Measurements from ENCODE around the gene DSG1. TPM values are rescaled to one million over a fixed set of nuclear protein-coding genes. Genes with fewer than 3 reads are reported as not detected.

The DSG1 gene
- total RNA-seq, 1 donor from 2014 or later, result 0.89 TPM

Other genes starting within 250 kb of the DSG1 start
- gene DSC2, start 215.7 kb upstream of the DSG1 start, total RNA-seq, result 12.6 TPM
- gene DSC1, start 155.3 kb upstream of the DSG1 start, total RNA-seq, result not detected
- not detected for gene DSG4, start 58.6 kb downstream of the DSG1 start, total RNA-seq
- gene DSG3, start 129.6 kb downstream of the DSG1 start, total RNA-seq, result 0.06 TPM
- gene DSG2, start 180.0 kb downstream of the DSG1 start, total RNA-seq, result 103 TPM